H1 (cell line): ENCODE results near the gene MARS1. TPM values are rescaled to one million over a fixed set of nuclear protein-coding genes. Genes with fewer than 3 reads are reported as not detected.
A peak's percentile ranks its signal among the peaks of the same experiment; 100 is the strongest.

Source experiments
- ATF3 ChIP-seq: IDR thresholded peaks from 2 replicates; pipeline ENCODE4 v1.6.1; 2011; ENCODE audit warnings: low read depth, mild to moderate bottlenecking, low read length; ENCODE audit not compliant: insufficient read depth
- JUND ChIP-seq: IDR thresholded peaks from 2 replicates; pipeline ENCODE4 v1.6.1; 2011; ENCODE audit warnings: mild to moderate bottlenecking, improper control_type of control experiment, low read length
- polyA plus RNA-seq, 7 experiments: library from polyadenylated mRNA; depleted of rRNA in 3 of 7; stranded (reverse) in 5 of 7; unstranded in 2 of 7; fragments of >200 nt in 5 of 7; fragments of 200-250 nt in 2 of 7; gene quantifications; 1 replicate in 5 of 7; 2 replicates in 1 of 7; 4 replicates in 1 of 7; pipeline versions ENCODE4 v1.2.1 to v1.2.3, GENCODE V29; 2011 to 2013; ENCODE audit warnings: missing spikeins in 2 of 7, mixed read lengths in 2 of 7
- total RNA-seq: library from RNA; stranded (reverse); fragmentation: NEBNext Ultra II Directional; extraction: Animal tissue kit (Norgen Biotek cat#: 25700); gene quantifications from 2 replicates; pipeline ENCODE4 v1.2.1, GENCODE V29; 2021

MARS1 gene
- total and polyA plus RNA-seq, 2 of the 8 experiments (the other 6 are each of a cell fraction or from before 2014, with no cell fraction given) = 194 to 407 TPM

DNA sequence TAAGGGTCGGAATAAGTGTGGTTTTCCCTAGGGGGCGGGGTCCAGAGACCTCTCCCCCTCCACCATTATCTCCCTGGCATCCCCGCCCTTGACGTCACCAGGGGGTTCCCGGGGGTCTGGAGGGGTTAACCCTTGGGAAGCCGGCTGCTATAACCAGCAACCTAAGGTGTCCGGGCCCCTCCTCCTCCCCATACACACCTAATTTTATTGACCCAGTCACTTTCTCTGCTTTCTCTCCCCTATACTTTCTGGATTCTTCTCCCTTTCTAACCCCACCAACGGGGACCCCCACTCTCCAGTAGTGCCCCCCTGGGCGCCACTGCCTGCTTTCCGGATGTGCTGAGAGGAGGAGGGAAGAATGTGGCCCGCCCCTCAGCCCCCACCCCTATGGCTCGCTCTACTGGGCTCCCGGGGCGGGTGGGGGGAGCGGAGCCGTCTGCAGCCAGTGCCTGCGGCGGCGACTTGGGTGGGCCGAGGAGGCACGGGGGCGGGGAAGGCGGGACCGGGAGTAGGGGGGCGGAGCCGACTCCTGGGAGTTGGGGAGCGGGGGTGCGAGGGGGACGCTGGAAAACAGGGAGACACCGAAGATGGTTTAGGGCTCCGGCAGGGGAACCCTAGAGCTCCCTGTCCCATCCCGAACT is 26.5 kb upstream of the MARS1 start (continued):
- TF ChIP-seq ATF3 = no peak
- TF ChIP-seq JUND = 0 out of 2 replicates have a peak, but pooled peaks have one; percentile 42
